Measurements from ENCODE around the gene APELA.

The APELA gene
- long read RNA-seq = 0 reads

GRCh38 chr4:164876700-164877324 is at the start of gene APELA:
Gene APELA (plus strand): TSS chr4:164877178. CDS start chr4:164877332, 154 bp downstream.
- H3K4me3 ChIP-seq (replicated peaks; ENCODE audit: insufficient read depth, low read length) = no peak within 1 kb of the TSS
- peak in 1 of 2 experiments; percentile 47 for DNase-seq (ENCODE audit: low read depth in 1 of 2, low spot score in 1 of 2)
- H3K27ac ChIP-seq (replicated peaks) = no peak within 1 kb of the TSS

GRCh38 chr4:164828955-164829354 is 48.0 kb upstream of the APELA start:
- H3K4me3 ChIP-seq (replicated peaks; ENCODE audit: insufficient read depth, low read length) = no peak overlapping the region
- TF ChIP-seq CTCF (IDR thresholded peaks at IDR 0.05; ENCODE audit: insufficient read depth, low read length) = no peak
- no peak for TF ChIP-seq GABPA (IDR thresholded peaks at IDR 0.05; ENCODE audit: low read depth)
- no peak overlapping the region for H3K27ac ChIP-seq (replicated peaks)
- no peak for DNase-seq (ENCODE audit: low read depth in 1 of 2, low spot score in 1 of 2)
- no peaks in the 10 kb centered on the region for H3K27me3 ChIP-seq (ENCODE audit: insufficient read depth, poor library complexity, severe bottlenecking)

More at GRCh38 chr4:164876700-164877324, at the start of gene APELA:
- H3K27me3 ChIP-seq (ENCODE audit: insufficient read depth, poor library complexity, severe bottlenecking) = no peaks in the 10 kb centered on the region
- TF ChIP-seq POLR2AphosphoS5 (IDR thresholded peaks at IDR 0.05; ENCODE audit: low read depth) (0 out of 2 replicates have a peak, but pooled peaks have one; percentile 20), REST (IDR thresholded peaks at IDR 0.05; ENCODE audit: insufficient replicate concordance, low read depth) (no peak)

- Histone ChIP-seq H3K27ac (replicated peaks) (no peak overlapping the region), H3K4me3 (replicated peaks; ENCODE audit: insufficient read depth, low read length) (no peak overlapping the region), H3K27me3 (ENCODE audit: insufficient read depth, poor library complexity, severe bottlenecking) (no peaks in the 10 kb centered on the region)
- DNase-seq (ENCODE audit: low read depth in 1 of 2, low spot score in 1 of 2) = no peak
- TF ChIP-seq SPI1 (IDR thresholded peaks at IDR 0.05; ENCODE audit: borderline replicate concordance, low read depth) = no peak
- TF ChIP-seq GABPA (IDR thresholded peaks at IDR 0.05; ENCODE audit: low read depth) = no peak
- TF ChIP-seq REST (IDR thresholded peaks at IDR 0.05; ENCODE audit: insufficient replicate concordance, low read depth) = no peak
- TF ChIP-seq POLR2AphosphoS5 (IDR thresholded peaks at IDR 0.05; ENCODE audit: low read depth) = no peak
- TF ChIP-seq CTCF (IDR thresholded peaks at IDR 0.05; ENCODE audit: insufficient read depth, low read length) = no peak
Measured at GRCh38 chr4:164846566-164846965, 30.4 kb upstream of the APELA start.

- Histone ChIP-seq H3K4me3 (replicated peaks; ENCODE audit: insufficient read depth, low read length) (no peak overlapping the region), H3K27me3 (ENCODE audit: insufficient read depth, poor library complexity, severe bottlenecking) (no peaks in the 10 kb centered on the region), H3K27ac (replicated peaks) (no peak overlapping the region)
- DNase-seq (ENCODE audit: low read depth in 1 of 2, low spot score in 1 of 2) = no peak
- TF ChIP-seq REST (IDR thresholded peaks at IDR 0.05; ENCODE audit: insufficient replicate concordance, low read depth) = no peak
- TF ChIP-seq GABPA (IDR thresholded peaks at IDR 0.05; ENCODE audit: low read depth) = no peak
- no peak for TF ChIP-seq SPI1 (IDR thresholded peaks at IDR 0.05; ENCODE audit: borderline replicate concordance, low read depth)
- TF ChIP-seq POLR2AphosphoS5 (IDR thresholded peaks at IDR 0.05; ENCODE audit: low read depth) = no peak
- TF ChIP-seq CTCF (IDR thresholded peaks at IDR 0.05; ENCODE audit: insufficient read depth, low read length) = no peak
Measured at GRCh38 chr4:164847016-164847415, 30.0 kb upstream of the APELA start.

Data from HL-60 (cell line).